SU-DHL-6 (cell line): ENCODE measurements around the gene IL17RD.

Source experiments
- H2AFZ ChIP-seq: fragments of 200-600 bp; sonication (generic); 2 replicates; pipeline ENCODE4 v1.6.1; 2014; ENCODE audit warnings: low read depth, mild to moderate bottlenecking, moderate library complexity, mixed read lengths, antibody characterized with exemption, low read length; ENCODE audit not compliant: severe bottlenecking
- H3F3A ChIP-seq: fragments of 200-600 bp; shearing (Covaris generic); 2 replicates; pipeline ENCODE4 v1.6.0; 2016; ENCODE audit warnings: antibody characterized with exemption, mild to moderate bottlenecking; ENCODE audit not compliant: insufficient read depth
- H3K27ac ChIP-seq: fragments of 200-600 bp; sonication (generic); 2 replicates; pipeline ENCODE4 v1.5.1; 2016; ENCODE audit warnings: low read depth, mild to moderate bottlenecking, low read length, moderate library complexity, mixed read lengths
- H3K27me3 ChIP-seq: fragments of 200-600 bp; sonication (generic), shearing (Covaris generic); 2 replicates; pipeline ENCODE4 v1.6.0; 2014; ENCODE audit warnings: mild to moderate bottlenecking, low read length
- H3K36me3 ChIP-seq: fragments of 200-600 bp; sonication (generic); 2 replicates; pipeline ENCODE4 v1.6.1; 2014; ENCODE audit warnings: mild to moderate bottlenecking, low read length, mixed read lengths
- H3K4me2 ChIP-seq: fragments of 300-600, 200-600 bp; shearing (Covaris generic), sonication (generic); 2 replicates; pipeline ENCODE4 v1.6.0; 2014; ENCODE audit warnings: low read length, low read depth, mild to moderate bottlenecking; ENCODE audit not compliant: poor library complexity, severe bottlenecking
- H3K4me3 ChIP-seq: fragments of 200-600 bp; sonication (generic); 2 replicates; pipeline ENCODE4 v1.5.1; 2014; ENCODE audit warnings: antibody characterized with exemption, low read length, mild to moderate bottlenecking, mixed read lengths; ENCODE audit not compliant: insufficient read depth, poor library complexity, severe bottlenecking
- H3K79me2 ChIP-seq: fragments of 200-600 bp; sonication (generic); 2 replicates; pipeline ENCODE4 v1.6.1; 2014; ENCODE audit warnings: mild to moderate bottlenecking, low read length, moderate library complexity; ENCODE audit not compliant: insufficient read depth
- H3K9ac ChIP-seq: fragments of 200-600 bp; sonication (generic); 2 replicates; pipeline ENCODE4 v1.7.0; 2014; ENCODE audit warnings: mild to moderate bottlenecking, low read length
- H3K9me2 ChIP-seq: fragments of 200-600 bp; sonication (generic); replicated peaks from 2 replicates; pipeline ENCODE4 v1.6.1; 2014; ENCODE audit warnings: low read length; ENCODE audit not compliant: insufficient read depth
- H3K9me3 ChIP-seq: fragments of 200-600 bp; sonication (generic); 2 replicates; pipeline ENCODE4 v1.6.1; 2014; ENCODE audit warnings: low read length, mixed read lengths; ENCODE audit not compliant: insufficient read depth
- H4K20me1 ChIP-seq: fragments of 200-600 bp; sonication (generic); 2 replicates; pipeline ENCODE4 v1.6.1; 2014; ENCODE audit warnings: low read depth, mild to moderate bottlenecking, antibody characterized with exemption, low read length, moderate library complexity, mixed read lengths
- CTCF ChIP-seq: fragments of 200-600 bp; sonication (generic); IDR thresholded peaks from one replicate; pipeline ENCODE4 v1.5.1; 2017; ENCODE audit warnings: antibody characterized with exemption, mild to moderate bottlenecking, low read length, moderate library complexity; ENCODE audit not compliant: insufficient read depth, poor library complexity, severe bottlenecking
- EZH2phosphoT487 ChIP-seq: fragments of 200-600 bp; sonication (generic), shearing (Covaris generic); conservative IDR thresholded peaks from 2 replicates; pipeline ENCODE4 v1.6.1; 2018; ENCODE audit warnings: mild to moderate bottlenecking, antibody characterized with exemption, low read length, moderate library complexity, mixed read lengths

IL17RD gene

GRCh38 chr3:57057351-57057750 lies 107.8 kb downstream of the IL17RD start:
- Histone ChIP-seq H3K9me3 (no peaks in the 10 kb centered on the region), H2AFZ (no peak overlapping the region), H3K4me3 (no peak overlapping the region), H3K36me3 (no peaks in the 10 kb centered on the region), H3K9me2 (no peaks in the 10 kb centered on the region), H3K27me3 (no peaks in the 10 kb centered on the region), H3K27ac (no peak overlapping the region), H3K4me2 (no peak overlapping the region), H3K79me2 (no peaks in the 10 kb centered on the region), H3F3A (no peaks in the 10 kb centered on the region), H4K20me1 (no peaks in the 10 kb centered on the region), H3K9ac (no peak overlapping the region)
- TF ChIP-seq EZH2phosphoT487 (no peak), CTCF (no peak)

- H3K27me3 ChIP-seq = no peaks in the 10 kb centered on the region
- no peaks in the 10 kb centered on the region for H3K79me2 ChIP-seq
- no peak overlapping the region for H3K4me3 ChIP-seq
- H3K9ac ChIP-seq = no peak overlapping the region
- H3K27ac ChIP-seq = no peak overlapping the region
- no peak overlapping the region for H3K4me2 ChIP-seq
- H3K9me2 ChIP-seq = no peaks in the 10 kb centered on the region
- no peak overlapping the region for H2AFZ ChIP-seq
- H4K20me1 ChIP-seq = no peaks in the 10 kb centered on the region
- no peak for TF ChIP-seq EZH2phosphoT487
- H3K9me3 ChIP-seq = no peaks in the 10 kb centered on the region
- no peaks in the 10 kb centered on the region for H3K36me3 ChIP-seq
- H3F3A ChIP-seq = no peaks in the 10 kb centered on the region
Measured at GRCh38 chr3:57053122-57053521, 112.0 kb downstream of the IL17RD start.

- Histone ChIP-seq H3K27ac (no peak overlapping the region), H2AFZ (no peak overlapping the region), H3K4me2 (no peak overlapping the region), H3K9me2 (no peaks in the 10 kb centered on the region), H3K27me3 (no peaks in the 10 kb centered on the region), H4K20me1 (no peaks in the 10 kb centered on the region), H3K79me2 (no peaks in the 10 kb centered on the region), H3F3A (no peaks in the 10 kb centered on the region), H3K9me3 (no peaks in the 10 kb centered on the region), H3K4me3 (no peak overlapping the region), H3K9ac (no peak overlapping the region), H3K36me3 (no peaks in the 10 kb centered on the region)
- TF ChIP-seq CTCF = no peak
- no peak for TF ChIP-seq EZH2phosphoT487
Measured at GRCh38 chr3:57052662-57053061, 112.5 kb downstream of the IL17RD start.

- H3K4me2 ChIP-seq = no peak overlapping the region
- H3K4me3 ChIP-seq = no peak overlapping the region
- H2AFZ ChIP-seq = no peak overlapping the region
Measured at GRCh38 chr3:57048728-57049127, 116.4 kb downstream of the IL17RD start.

More at GRCh38 chr3:57048728-57049127, 116.4 kb downstream of the IL17RD start:
- Histone ChIP-seq H3K9me3 (no peaks in the 10 kb centered on the region), H4K20me1 (no peaks in the 10 kb centered on the region), H3K79me2 (no peaks in the 10 kb centered on the region), H3K36me3 (no peaks in the 10 kb centered on the region), H3K9me2 (no peaks in the 10 kb centered on the region), H3K9ac (no peak overlapping the region), H3K27me3 (no peaks in the 10 kb centered on the region), H3K27ac (no peak overlapping the region), H3F3A (no peaks in the 10 kb centered on the region)
- TF ChIP-seq EZH2phosphoT487 (no peak), CTCF (no peak)
